AG04449 (cell line): ENCODE results near the gene ZNF217.
"Not testable (repeated sequence)": the region's sequence is repeated elsewhere in the genome, so short reads cannot be mapped to it uniquely, and the experiment has no call there.

ENCODE experiments used
- CTCF ChIA-PET: fragments of 350-600 bp; formaldehyde crosslinking; extraction: SDS; loops from one replicate; lab custom pipeline; 2021; ENCODE audit warnings: antibody characterized with exemption; lab: Yijun Ruan, JAX
- POLR2A ChIA-PET: fragments of 400-600, 350-600 bp; formaldehyde crosslinking; extraction: SDS; loops from one replicate; lab custom pipeline; 2020; ENCODE audit warnings: antibody characterized with exemption, inconsistent platforms; lab: Yijun Ruan, JAX
- DNase-seq: peaks from one replicate; pipeline ENCODE4 v3.0.0-alpha.2; 2010; ENCODE audit warnings: low read depth, low spot score
- H3K4me3 ChIP-seq: 2 replicates; pipeline ENCODE4 v1.5.1; 2011; ENCODE audit warnings: low read depth, mild to moderate bottlenecking, control low read depth, low read length
- CTCF ChIP-seq: IDR thresholded peaks from one replicate; pipeline ENCODE4 v1.5.1; 2011; ENCODE audit warnings: mild to moderate bottlenecking, moderate library complexity, low read length, control low read depth, inconsistent platforms; ENCODE audit not compliant: insufficient read depth; ENCODE audit errors: missing control alignments

Gene ZNF217

GRCh38 chr20:53626584-53626983 lies 32.9 kb upstream of the ZNF217 start:
- CTCF ChIA-PET: no interaction called here

GRCh38 chr20:53625311-53626129 lies 31.9 kb upstream of the ZNF217 start:
- DNase-seq: no peak
- H3K4me3 ChIP-seq: no peak overlapping the region
- ChIA-PET POLR2A (no interaction called here), CTCF (interaction anchor here (1.1 kb wide), 1 partner anchor 12 kb away, joined by 3 read pairs; no protein-coding TSS in a partner anchor)
- TF ChIP-seq CTCF: no peak

More at GRCh38 chr20:53626584-53626983, 32.9 kb upstream of the ZNF217 start:
- no peak for TF ChIP-seq CTCF
- no peak overlapping the region for H3K4me3 ChIP-seq
- POLR2A ChIA-PET: no interaction called here
- DNase-seq: no peak

GRCh38 chr20:53624927-53625250 lies 31.2 kb upstream of the ZNF217 start:
- CTCF ChIA-PET: interaction anchor here (1.1 kb wide), 1 partner anchor 12 kb away, joined by 3 read pairs; no protein-coding TSS in a partner anchor
- POLR2A ChIA-PET, H3K4me3 ChIP-seq: not testable (repeated sequence)

GRCh38 chr20:53623454-53624211 lies 30.0 kb upstream of the ZNF217 start:
- H3K4me3 ChIP-seq: peak overlapping the region; percentile 37
- ChIA-PET CTCF (interaction anchor here (1.1 to 3.4 kb wide), 5 partner anchors 11 to 316 kb away, joined by 3 to 23 read pairs (median 4); no protein-coding TSS in a partner anchor), POLR2A (interaction anchor here (0.7 to 1.0 kb wide), 4 partner anchors 10 to 84 kb away, joined by 3 to 7 read pairs (median 4); no protein-coding TSS in a partner anchor)
- no peak for DNase-seq
- TF ChIP-seq CTCF: peak; percentile 13

More at GRCh38 chr20:53624927-53625250, 31.2 kb upstream of the ZNF217 start:
- not testable (repeated sequence) for DNase-seq

- CTCF ChIA-PET: interaction anchor here (1.1 to 3.4 kb wide), 7 partner anchors 10 to 316 kb away, joined by 3 to 23 read pairs (median 4); no protein-coding TSS in a partner anchor
- DNase-seq: no peak
- POLR2A ChIA-PET: interaction anchor here (0.7 to 1.0 kb wide), 3 partner anchors 10 to 20 kb away, joined by 3 to 7 read pairs (median 4); no protein-coding TSS in a partner anchor
- H3K4me3 ChIP-seq: no peak overlapping the region; the same call in 1 of the 2 replicates
- TF ChIP-seq CTCF: no peak
Measured at GRCh38 chr20:53623134-53623453, 29.5 kb upstream of the ZNF217 start.

- POLR2A ChIA-PET: interaction anchor here (1.0 to 1.1 kb wide), 4 partner anchors 9 to 116 kb away, joined by 3 to 7 read pairs (median 4); no protein-coding TSS in a partner anchor
- CTCF ChIA-PET: interaction anchor here (0.7 to 3.4 kb wide), 10 partner anchors 9 to 317 kb away, joined by 3 to 23 read pairs (median 4); no protein-coding TSS in a partner anchor
- no peak for TF ChIP-seq CTCF
- H3K4me3 ChIP-seq: no peak overlapping the region
- no peak for DNase-seq
Measured at GRCh38 chr20:53622247-53623133, 28.9 kb upstream of the ZNF217 start.
